GM12875 (cell line): Measurements from ENCODE around the gene GLE1.

Experiments used
- H3K4me3 ChIP-seq: one replicate; pipeline ENCODE4 v1.5.1; 2011; ENCODE audit warnings: low read depth, low read length, control low read depth
- TF ChIP-seq, protein P1 (sequence below): IDR thresholded peaks from 2 replicates; pipeline ENCODE4 v1.5.1; 2011; ENCODE audit warnings: low read depth, mild to moderate bottlenecking, control low read depth, inconsistent platforms, low read length, moderate library complexity, borderline replicate concordance; ENCODE audit not compliant: insufficient read depth

GLE1 gene

DNA sequence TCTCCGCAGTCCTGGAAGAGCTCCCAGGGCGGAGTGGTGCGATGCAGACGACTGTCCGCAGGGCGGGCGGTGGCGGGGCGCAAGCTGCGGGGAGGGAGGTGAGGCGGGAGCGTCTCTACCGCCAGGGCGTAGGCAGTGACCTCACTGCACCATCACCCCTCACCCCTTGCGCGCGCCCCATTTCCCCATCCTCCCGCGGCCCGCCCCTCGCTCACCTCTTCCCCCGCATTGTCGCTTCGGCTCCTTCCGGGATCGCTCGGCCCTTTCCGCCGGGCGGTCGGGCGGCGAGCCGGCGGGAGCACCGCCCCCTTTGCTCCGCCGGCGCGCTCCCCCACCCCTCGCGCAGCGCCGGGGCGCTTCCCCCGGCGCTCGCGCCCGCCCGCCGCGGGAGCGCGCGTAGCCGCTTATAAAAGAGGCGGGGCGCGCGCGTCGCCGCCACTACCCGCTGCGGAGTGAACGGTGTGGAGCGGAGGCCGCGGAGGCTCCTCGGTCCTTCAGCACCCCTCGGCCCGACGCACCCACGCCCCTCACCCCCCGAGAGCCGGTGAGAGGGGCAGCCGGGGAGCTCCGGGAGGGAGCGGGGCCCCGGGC is 47.7 kb downstream of the GLE1 start, which contains the start of gene SPTAN1:
SPTAN1 (plus strand) TSS at position 435 of the 591 bp plus-strand sequence. CDS start 14,154 bp downstream, outside the sequence.
- TF ChIP-seq, protein P1, sequence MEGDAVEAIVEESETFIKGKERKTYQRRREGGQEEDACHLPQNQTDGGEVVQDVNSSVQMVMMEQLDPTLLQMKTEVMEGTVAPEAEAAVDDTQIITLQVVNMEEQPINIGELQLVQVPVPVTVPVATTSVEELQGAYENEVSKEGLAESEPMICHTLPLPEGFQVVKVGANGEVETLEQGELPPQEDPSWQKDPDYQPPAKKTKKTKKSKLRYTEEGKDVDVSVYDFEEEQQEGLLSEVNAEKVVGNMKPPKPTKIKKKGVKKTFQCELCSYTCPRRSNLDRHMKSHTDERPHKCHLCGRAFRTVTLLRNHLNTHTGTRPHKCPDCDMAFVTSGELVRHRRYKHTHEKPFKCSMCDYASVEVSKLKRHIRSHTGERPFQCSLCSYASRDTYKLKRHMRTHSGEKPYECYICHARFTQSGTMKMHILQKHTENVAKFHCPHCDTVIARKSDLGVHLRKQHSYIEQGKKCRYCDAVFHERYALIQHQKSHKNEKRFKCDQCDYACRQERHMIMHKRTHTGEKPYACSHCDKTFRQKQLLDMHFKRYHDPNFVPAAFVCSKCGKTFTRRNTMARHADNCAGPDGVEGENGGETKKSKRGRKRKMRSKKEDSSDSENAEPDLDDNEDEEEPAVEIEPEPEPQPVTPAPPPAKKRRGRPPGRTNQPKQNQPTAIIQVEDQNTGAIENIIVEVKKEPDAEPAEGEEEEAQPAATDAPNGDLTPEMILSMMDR: no peak
- peak within 1 kb of the TSS; percentile 96 for H3K4me3 ChIP-seq

GRCh38 chr9:128552744-128553440 is 48.4 kb downstream of the GLE1 start:
- TF ChIP-seq, protein P1: no peak
- peak overlapping the region; percentile 96 for H3K4me3 ChIP-seq

DNA sequence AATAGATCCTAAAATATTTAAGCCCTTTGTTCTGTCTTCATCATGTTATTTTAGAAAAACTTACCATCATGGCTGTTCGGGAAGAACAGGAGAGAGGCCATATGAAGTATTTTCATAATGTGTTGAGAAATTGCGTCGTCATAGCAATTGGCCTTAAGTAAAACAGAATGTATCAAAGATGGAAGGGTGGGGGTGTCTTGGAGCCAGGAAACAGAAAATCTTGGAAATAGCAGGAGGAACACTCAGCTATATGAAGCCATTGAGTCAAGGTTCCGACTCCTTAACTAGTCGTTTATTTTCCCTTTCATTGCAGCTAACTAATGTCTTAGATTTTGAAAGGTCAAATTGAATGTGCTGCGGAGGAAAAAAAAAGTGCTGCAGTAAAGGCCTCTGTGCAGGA is 49.2 kb downstream of the GLE1 start:
- no peak overlapping the region for H3K4me3 ChIP-seq

GRCh38 chr9:128554155-128554862 is 49.8 kb downstream of the GLE1 start:
- TF ChIP-seq, protein P1: no peak
- no peak overlapping the region for H3K4me3 ChIP-seq

More for the DNA sequence above, 49.2 kb downstream of the GLE1 start:
- TF ChIP-seq, protein P1: no peak

DNA sequence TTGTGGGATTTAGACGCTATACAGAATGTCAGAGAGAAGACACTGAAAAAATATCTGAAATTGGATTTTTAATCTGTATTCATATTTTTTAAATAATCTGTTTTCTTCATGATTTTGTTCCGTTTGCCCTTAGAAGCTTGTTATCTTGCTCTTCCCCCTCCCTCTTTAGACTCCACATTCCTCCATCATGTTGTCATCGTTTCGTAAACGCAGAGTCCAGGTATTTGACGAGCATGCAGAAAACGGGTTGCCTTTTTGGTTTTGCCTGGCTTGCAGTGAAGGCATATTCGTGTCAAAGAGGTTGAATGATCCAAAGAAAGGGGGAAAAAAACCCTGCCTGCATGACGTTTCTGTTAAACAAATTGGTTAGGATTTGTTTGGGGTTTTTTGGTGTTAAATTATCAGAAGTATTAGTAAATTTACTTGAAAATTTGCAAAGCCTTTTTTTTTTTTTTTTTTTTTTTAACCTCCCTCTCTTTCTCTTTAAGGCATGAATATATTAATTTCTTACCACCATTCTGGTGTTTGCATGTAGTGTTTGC is 50.7 kb downstream of the GLE1 start:
- TF ChIP-seq, protein P1: no peak
- no peak overlapping the region for H3K4me3 ChIP-seq

- TF ChIP-seq, protein P1: no peak
- H3K4me3 ChIP-seq: no peak overlapping the region
Observed at GRCh38 chr9:128556276-128556675, 51.8 kb downstream of the GLE1 start.
